ENCODE measurements around the gene DNAJC13. TPM values are rescaled to one million over a fixed set of nuclear protein-coding genes. Genes with fewer than 3 reads are reported as not detected.
"Not testable (repeated sequence)": the region's sequence is repeated elsewhere in the genome, so short reads cannot be mapped to it uniquely, and the experiment has no call there.

DNAJC13 gene, protein sequence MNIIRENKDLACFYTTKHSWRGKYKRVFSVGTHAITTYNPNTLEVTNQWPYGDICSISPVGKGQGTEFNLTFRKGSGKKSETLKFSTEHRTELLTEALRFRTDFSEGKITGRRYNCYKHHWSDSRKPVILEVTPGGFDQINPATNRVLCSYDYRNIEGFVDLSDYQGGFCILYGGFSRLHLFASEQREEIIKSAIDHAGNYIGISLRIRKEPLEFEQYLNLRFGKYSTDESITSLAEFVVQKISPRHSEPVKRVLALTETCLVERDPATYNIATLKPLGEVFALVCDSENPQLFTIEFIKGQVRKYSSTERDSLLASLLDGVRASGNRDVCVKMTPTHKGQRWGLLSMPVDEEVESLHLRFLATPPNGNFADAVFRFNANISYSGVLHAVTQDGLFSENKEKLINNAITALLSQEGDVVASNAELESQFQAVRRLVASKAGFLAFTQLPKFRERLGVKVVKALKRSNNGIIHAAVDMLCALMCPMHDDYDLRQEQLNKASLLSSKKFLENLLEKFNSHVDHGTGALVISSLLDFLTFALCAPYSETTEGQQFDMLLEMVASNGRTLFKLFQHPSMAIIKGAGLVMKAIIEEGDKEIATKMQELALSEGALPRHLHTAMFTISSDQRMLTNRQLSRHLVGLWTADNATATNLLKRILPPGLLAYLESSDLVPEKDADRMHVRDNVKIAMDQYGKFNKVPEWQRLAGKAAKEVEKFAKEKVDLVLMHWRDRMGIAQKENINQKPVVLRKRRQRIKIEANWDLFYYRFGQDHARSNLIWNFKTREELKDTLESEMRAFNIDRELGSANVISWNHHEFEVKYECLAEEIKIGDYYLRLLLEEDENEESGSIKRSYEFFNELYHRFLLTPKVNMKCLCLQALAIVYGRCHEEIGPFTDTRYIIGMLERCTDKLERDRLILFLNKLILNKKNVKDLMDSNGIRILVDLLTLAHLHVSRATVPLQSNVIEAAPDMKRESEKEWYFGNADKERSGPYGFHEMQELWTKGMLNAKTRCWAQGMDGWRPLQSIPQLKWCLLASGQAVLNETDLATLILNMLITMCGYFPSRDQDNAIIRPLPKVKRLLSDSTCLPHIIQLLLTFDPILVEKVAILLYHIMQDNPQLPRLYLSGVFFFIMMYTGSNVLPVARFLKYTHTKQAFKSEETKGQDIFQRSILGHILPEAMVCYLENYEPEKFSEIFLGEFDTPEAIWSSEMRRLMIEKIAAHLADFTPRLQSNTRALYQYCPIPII (N-terminal part only)
- total RNA-seq (2021; fragmentation: NEBNext Ultra II Directional; extraction: Animal tissue kit (Norgen Biotek cat#: 25700)): 10 to 100 TPM; 55.9 to 66.4 (median 60.1) TPM
- long read RNA-seq, partial matches to known transcripts: 10 of 14 reads
- long read RNA-seq, other reads (novel, unspliced or antisense): 4 of 14 reads

- Mint-ChIP-seq H3K27me3 (ENCODE audit: insufficient read depth) (no peaks in the 10 kb centered on the region; the same call in 1 of the 2 replicates), H3K4me3 (peak within 1 kb of the TSS; percentile 96), H3K4me1 (ENCODE audit: low read depth) (peaks cover 44% of the 10 kb centered on the region), H3K27ac (peak within 1 kb of the TSS; percentile 87), H3K9me3 (no peaks in the 10 kb centered on the region), H3K36me3 (ENCODE audit: low read depth) (peaks cover 21% of the 10 kb centered on the region)
- TF ChIP-seq CTCF (IDR thresholded peaks at IDR 0.05): no peak
- peak; percentile 94 for DNase-seq
These were observed at the start of gene DNAJC13 for GRCh38 chr3:132416807-132417694. Gene DNAJC13, plus strand, starts transcription at chr3:132417502. Its CDS starts 17,049 bp downstream, at chr3:132434551.

- Mint-ChIP-seq H3K4me1 (ENCODE audit: low read depth) (no peaks in the 10 kb centered on the region), H3K27me3 (ENCODE audit: insufficient read depth) (peaks cover 11% of the 10 kb centered on the region)
- no peak for DNase-seq
These were observed 48.8 kb upstream of the DNAJC13 start for GRCh38 chr3:132368515-132368914.

GRCh38 chr3:132368962-132369361 lies 48.3 kb upstream of the DNAJC13 start:
- Mint-ChIP-seq H3K9me3 (no peaks in the 10 kb centered on the region), H3K36me3 (ENCODE audit: low read depth) (no peaks in the 10 kb centered on the region), H3K27me3 (ENCODE audit: insufficient read depth) (peaks cover 11% of the 10 kb centered on the region), H3K4me3 (no peak overlapping the region), H3K27ac (no peak overlapping the region), H3K4me1 (ENCODE audit: low read depth) (no peaks in the 10 kb centered on the region)
- DNase-seq: no peak
- no peak for TF ChIP-seq CTCF (IDR thresholded peaks at IDR 0.05)

More at GRCh38 chr3:132368515-132368914, 48.8 kb upstream of the DNAJC13 start:
- Mint-ChIP-seq H3K4me3 (no peak overlapping the region), H3K27ac (no peak overlapping the region), H3K9me3 (no peaks in the 10 kb centered on the region), H3K36me3 (ENCODE audit: low read depth) (no peaks in the 10 kb centered on the region)
- TF ChIP-seq CTCF (IDR thresholded peaks at IDR 0.05): no peak

DNA sequence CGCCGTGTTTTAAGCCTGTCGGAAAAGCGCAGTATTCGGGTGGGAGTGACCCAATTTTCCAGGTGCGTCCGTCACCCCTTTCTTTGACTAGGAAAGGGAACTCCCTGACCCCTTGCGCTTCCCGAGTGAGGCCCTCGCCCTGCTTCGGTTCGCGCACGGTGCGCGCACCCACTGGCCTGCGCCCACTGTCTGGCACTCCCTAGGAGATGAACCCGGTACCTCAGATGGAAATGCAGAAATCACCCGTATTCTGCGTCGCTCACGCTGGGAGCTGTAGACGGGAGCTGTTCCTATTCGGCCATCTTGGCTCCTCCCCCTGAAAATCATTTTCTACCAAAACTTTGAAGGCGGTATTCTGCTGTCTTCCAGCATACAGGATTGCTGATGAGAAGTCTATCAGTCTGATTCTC lies 40.4 kb upstream of the DNAJC13 start:
- H3K36me3 Mint-ChIP-seq (ENCODE audit: low read depth); H3K27me3 Mint-ChIP-seq (ENCODE audit: insufficient read depth); H3K4me3 Mint-ChIP-seq; H3K4me1 Mint-ChIP-seq (ENCODE audit: low read depth); H3K27ac Mint-ChIP-seq; H3K9me3 Mint-ChIP-seq; DNase-seq: not testable (repeated sequence)

- H3K4me3 Mint-ChIP-seq: no peak overlapping the region
- H3K36me3 Mint-ChIP-seq (ENCODE audit: low read depth): no peaks in the 10 kb centered on the region
- H3K9me3 Mint-ChIP-seq: no peaks in the 10 kb centered on the region
- H3K27me3 Mint-ChIP-seq (ENCODE audit: insufficient read depth): peaks cover 10% of the 10 kb centered on the region; the same call in 1 of the 2 replicates
- H3K4me1 Mint-ChIP-seq (ENCODE audit: low read depth): no peaks in the 10 kb centered on the region
- no peak for DNase-seq
- H3K27ac Mint-ChIP-seq: no peak overlapping the region
- TF ChIP-seq CTCF (IDR thresholded peaks at IDR 0.05): no peak
These were observed 39.1 kb upstream of the DNAJC13 start for GRCh38 chr3:132378048-132378762.

Data from HFFc6 (cell line).